IMR-90 (cell line): ENCODE measurements around the gene SOCS4. TPM values are rescaled to one million over a fixed set of nuclear protein-coding genes. Genes with fewer than 3 reads are reported as not detected.

Experiments
- ATAC-seq: fragments of 200-7000 bp; cut with Tn5 transposase; 2 replicates; pipeline ENCODE4 v1.9.1; 2020; ENCODE audit warnings: low read depth, mild to moderate bottlenecking, moderate library complexity
- BruUV-seq: library from RNA; stranded (reverse); fragments of 400-500 nt; replicated peaks from 2 replicates; lab custom pipeline; 2021; lab: Mats Ljungman, UMichigan
- CTCF ChIA-PET: fragments of 300-600 bp; formaldehyde crosslinking; extraction: SDS; loops from one replicate; lab custom pipeline; 2021; ENCODE audit warnings: antibody characterized with exemption; lab: Yijun Ruan, JAX
- POLR2A ChIA-PET: fragments of 300-600 bp; sonication (Branson Sonifier 250); formaldehyde crosslinking; loops from one replicate; lab custom pipeline; 2022; ENCODE audit warnings: antibody characterized with exemption; ENCODE audit not compliant: unreplicated experiment; lab: Charles Lee
- DNase-seq: peaks from one replicate; pipeline ENCODE4 v3.0.0; 2013
- H2AFZ ChIP-seq: replicated peaks from 2 replicates; pipeline ENCODE3; 2013; ENCODE audit warnings: low read length, mild to moderate bottlenecking; ENCODE audit not compliant: poor library complexity
- H2AK5ac ChIP-seq: 2 replicates; pipeline ENCODE4 v1.6.1; 2013; ENCODE audit warnings: low read depth, low read length, inconsistent platforms
- H2AK9ac ChIP-seq: replicated peaks from 2 replicates; pipeline ENCODE3; 2013; ENCODE audit warnings: mild to moderate bottlenecking, low read depth, low read length, moderate library complexity; ENCODE audit not compliant: poor library complexity
- H2BK120ac ChIP-seq: 2 replicates; pipeline ENCODE4 v1.6.1; 2013; ENCODE audit warnings: low read depth, low read length, inconsistent platforms
- H2BK15ac ChIP-seq: 3 replicates; pipeline ENCODE4 v1.6.1; 2013; ENCODE audit warnings: low read depth, low read length, inconsistent platforms
- H2BK20ac ChIP-seq: 2 replicates; pipeline ENCODE4 v1.6.1; 2013; ENCODE audit warnings: low read depth, mild to moderate bottlenecking, inconsistent platforms, low read length, moderate library complexity
- H2BK5ac ChIP-seq: 2 replicates; pipeline ENCODE4 v1.6.1; 2013; ENCODE audit warnings: mild to moderate bottlenecking, low read depth, low read length, inconsistent platforms; ENCODE audit not compliant: poor library complexity, severe bottlenecking
- H3K14ac ChIP-seq: replicated peaks from 2 replicates; pipeline ENCODE4 v1.6.1; 2013; ENCODE audit warnings: low read depth, low read length, inconsistent platforms
- H3K18ac ChIP-seq: 2 replicates; pipeline ENCODE4 v1.6.1; 2013; ENCODE audit warnings: low read depth, low read length, control low read depth
- H3K23ac ChIP-seq: 2 replicates; pipeline ENCODE4 v1.6.1; 2013; ENCODE audit warnings: low read depth, low read length, inconsistent platforms
- H3K27ac ChIP-seq: 2 replicates; pipeline ENCODE4 v1.5.1; 2013; ENCODE audit warnings: mild to moderate bottlenecking, control low read depth, low read length; ENCODE audit not compliant: insufficient read depth
- H3K27me3 ChIP-seq: 2 replicates; pipeline ENCODE4 v1.6.1; 2013; ENCODE audit warnings: low read length; ENCODE audit not compliant: control insufficient read depth, insufficient read depth
- H3K36me3 ChIP-seq: 2 replicates; pipeline ENCODE4 v1.6.1; 2013; ENCODE audit warnings: low read length, mixed read lengths; ENCODE audit not compliant: control insufficient read depth, insufficient read depth
- H3K4ac ChIP-seq: 2 replicates; pipeline ENCODE4 v1.6.1; 2013; ENCODE audit warnings: low read depth, low read length, inconsistent platforms
- H3K4me1 ChIP-seq: 2 replicates; pipeline ENCODE4 v1.6.1; 2013; ENCODE audit warnings: low read length, mixed read lengths; ENCODE audit not compliant: control insufficient read depth, insufficient read depth
- H3K4me2 ChIP-seq: 2 replicates; pipeline ENCODE4 v1.6.1; 2013; ENCODE audit warnings: low read depth, mild to moderate bottlenecking, control low read depth, low read length, moderate library complexity
- H3K4me3 ChIP-seq: 2 replicates; pipeline ENCODE4 v1.5.1; 2013; ENCODE audit warnings: low read depth, mild to moderate bottlenecking, control low read depth, low read length, moderate library complexity; ENCODE audit not compliant: insufficient read depth
- H3K56ac ChIP-seq: 2 replicates; pipeline ENCODE4 v1.6.1; 2013; ENCODE audit warnings: low read length, inconsistent platforms; ENCODE audit not compliant: insufficient read depth; ENCODE audit errors: extremely low read depth
- H3K79me1 ChIP-seq, 2 experiments: 2 replicates each; pipeline ENCODE4 v1.6.1; 2013; ENCODE audit warnings: low read length in 2 of 2, inconsistent platforms in 1 of 2, low read depth in 1 of 2
- H3K9ac ChIP-seq: 2 replicates; pipeline ENCODE4 v1.6.1; 2013; ENCODE audit warnings: low read depth, low read length, control low read depth
- H3K9me1 ChIP-seq: 2 replicates; pipeline ENCODE4 v1.6.1; 2013; ENCODE audit warnings: low read length, inconsistent platforms; ENCODE audit not compliant: insufficient read depth
- H3K9me3 ChIP-seq: 2 replicates; pipeline ENCODE4 v1.6.1; 2013; ENCODE audit warnings: low read length; ENCODE audit not compliant: control insufficient read depth, insufficient read depth
- H4K20me1 ChIP-seq: 2 replicates; pipeline ENCODE4 v1.6.1; 2013; ENCODE audit warnings: low read length, inconsistent platforms; ENCODE audit not compliant: insufficient read depth
- H4K5ac ChIP-seq: 2 replicates; pipeline ENCODE4 v1.6.1; 2013; ENCODE audit warnings: mild to moderate bottlenecking, low read depth, low read length, control low read depth
- H4K8ac ChIP-seq, 2 experiments: 2 replicates each; pipeline ENCODE4 v1.6.1; 2013; ENCODE audit warnings: low read depth in 2 of 2, low read length in 2 of 2, control low read depth in 1 of 2, inconsistent platforms in 1 of 2
- H4K91ac ChIP-seq: 2 replicates; pipeline ENCODE4 v1.6.1; 2013; ENCODE audit warnings: low read depth, low read length, inconsistent platforms; ENCODE audit not compliant: insufficient read depth
- BHLHE40 ChIP-seq: fragments of 150-350 bp; IDR thresholded peaks from 2 replicates; pipeline ENCODE4 v1.6.1; 2016; ENCODE audit warnings: mild to moderate bottlenecking, low read depth, low read length
- CEBPB ChIP-seq: IDR thresholded peaks from 2 replicates; pipeline ENCODE4 v1.6.1; 2012; ENCODE audit warnings: low read depth, low read length, improper control_type of control experiment
- CHD1 ChIP-seq: IDR thresholded peaks from 2 replicates; pipeline ENCODE4 v1.6.1; 2012; ENCODE audit warnings: low read depth, low read length, improper control_type of control experiment
- CTCF ChIP-seq: conservative IDR thresholded peaks from 2 replicates; pipeline ENCODE4 v1.5.1; 2012; ENCODE audit warnings: mild to moderate bottlenecking, low read depth, low read length, improper control_type of control experiment
- ELK1 ChIP-seq: fragments of 150-350 bp; IDR thresholded peaks from 2 replicates; pipeline ENCODE4 v1.6.1; 2016; ENCODE audit warnings: low read depth, mild to moderate bottlenecking, low read length, moderate library complexity, borderline replicate concordance
- FOS ChIP-seq: fragments of 150-350 bp; IDR thresholded peaks from 2 replicates; pipeline ENCODE4 v1.6.1; 2016; ENCODE audit warnings: low read depth, low read length
- MAFK ChIP-seq: IDR thresholded peaks from 2 replicates; pipeline ENCODE4 v1.6.1; 2012; ENCODE audit warnings: low read depth, low read length, improper control_type of control experiment
- MAZ ChIP-seq: IDR thresholded peaks from 2 replicates; pipeline ENCODE4 v1.6.1; 2012; ENCODE audit warnings: low read depth, mild to moderate bottlenecking, low read length, improper control_type of control experiment, moderate library complexity, borderline replicate concordance
- MXI1 ChIP-seq: IDR thresholded peaks from 2 replicates; pipeline ENCODE4 v1.6.1; 2012; ENCODE audit warnings: low read depth, mild to moderate bottlenecking, low read length, moderate library complexity, borderline replicate concordance
- NFE2L2 ChIP-seq: fragments of 150-350 bp; IDR thresholded peaks from 2 replicates; pipeline ENCODE4 v1.6.1; 2016; ENCODE audit warnings: low read depth, mild to moderate bottlenecking, low read length
- POLR2A ChIP-seq: IDR thresholded peaks from 2 replicates; pipeline ENCODE4 v1.6.1; 2012; ENCODE audit warnings: mild to moderate bottlenecking, low read depth, low read length
- RAD21 ChIP-seq: IDR thresholded peaks from 2 replicates; pipeline ENCODE4 v1.6.1; 2012; ENCODE audit warnings: low read length, improper control_type of control experiment
- RCOR1 ChIP-seq: IDR thresholded peaks from 2 replicates; pipeline ENCODE4 v1.6.1; 2012; ENCODE audit warnings: mild to moderate bottlenecking, low read length, improper control_type of control experiment; ENCODE audit not compliant: insufficient replicate concordance
- RFX5 ChIP-seq: IDR thresholded peaks from 2 replicates; pipeline ENCODE4 v1.8.0; 2012; ENCODE audit warnings: low read depth, mild to moderate bottlenecking, low read length, moderate library complexity
- SMC3 ChIP-seq: fragments of 150-350 bp; IDR thresholded peaks from 2 replicates; pipeline ENCODE4 v1.6.1; 2016; ENCODE audit warnings: low read depth, mild to moderate bottlenecking, antibody characterized with exemption, low read length, moderate library complexity
- USF2 ChIP-seq: fragments of 150-350 bp; IDR thresholded peaks from 2 replicates; pipeline ENCODE4 v1.6.1; 2017; ENCODE audit warnings: mild to moderate bottlenecking, antibody characterized with exemption, low read length, low read depth
- WGBS, 2 experiments: methylation state at CpG; one replicate each; pipeline versions ENCODE4 v1.1.5 to v1.1.7; 2013; ENCODE audit warnings: missing lambda C conversion rate in 2 of 2; ENCODE audit not compliant: insufficient read length in 1 of 2; ENCODE audit errors: extremely low coverage in 2 of 2; 5-methylcytosine and 5-hydroxymethylcytosine counted together
- dilution Hi-C: fragments of 300-500 bp; cut with HindIII; formaldehyde crosslinking; loops from one replicate; pipeline ENCODE4 v1.14.3; 2018; ENCODE audit warnings: low sequenced_read_pairs; ENCODE audit not compliant: unreplicated experiment
- in situ Hi-C: fragments of 300-500 bp; cut with MboI; formaldehyde crosslinking; loops from 3 replicates; pipeline ENCODE4 v1.14.3; 2019; ENCODE audit warnings: low sequenced_read_pairs, inconsistent platforms, mixed read lengths
- intact Hi-C: fragments of 100-400 bp; cut with micrococcal nuclease; formaldehyde crosslinking; loops from 2 replicates; pipeline ENCODE4 v1.10.0; 2022
- polyA plus RNA-seq, 3 experiments: library from polyadenylated mRNA; depleted of rRNA; stranded (reverse); fragments of >200 nt; gene quantifications; 2 replicates each; pipeline ENCODE4 v1.2.3, GENCODE V29; 2012; ENCODE audit warnings: low replicate concordance in 1 of 3
- total RNA-seq: library from RNA; depleted of rRNA; stranded (reverse); fragments of >200 nt; gene quantifications from 2 replicates; pipeline ENCODE4 v1.2.3, GENCODE V29; 2012

SOCS4 gene
- total and polyA plus RNA-seq, 2 of the 4 experiments (the other 2 are of a cell fraction), result 4.6 to 12.7 TPM

- no peak overlapping the region for H3K4ac ChIP-seq
- no peak overlapping the region for H2BK20ac ChIP-seq
- DNase-seq, result no peak
- H3K4me3 ChIP-seq, result no peak overlapping the region
- no peak overlapping the region for H2AK9ac ChIP-seq
- H3K9me1 ChIP-seq, result no peaks in the 10 kb centered on the region; the same call in 1 of the 2 replicates
- no peak overlapping the region for H2BK15ac ChIP-seq
- no peaks in the 10 kb centered on the region for H3K27me3 ChIP-seq
- no peak overlapping the region for H3K56ac ChIP-seq
- no peak overlapping the region for H3K23ac ChIP-seq
- H2AFZ ChIP-seq, result no peak overlapping the region
- no peak for TF ChIP-seq RFX5
- TF ChIP-seq CHD1, result no peak
- TF ChIP-seq RAD21, result no peak
- no peak for TF ChIP-seq RCOR1
- no peak for TF ChIP-seq NFE2L2
- TF ChIP-seq POLR2A, result no peak
- no peak for TF ChIP-seq CEBPB
- TF ChIP-seq BHLHE40, result no peak
- no peak for TF ChIP-seq FOS
- TF ChIP-seq MAFK, result no peak
- no peak for TF ChIP-seq MXI1
- no peak for TF ChIP-seq CTCF
- no peak for TF ChIP-seq SMC3
- no peak for TF ChIP-seq ELK1
- no peak for TF ChIP-seq USF2
- TF ChIP-seq MAZ, result no peak
- POLR2A ChIA-PET, result interaction anchor here (0.6 to 0.9 kb wide), 2 partner anchors 12 to 120 kb away, joined by 3 to 19 read pairs; partner anchors contain the start of gene WDHD1
- H4K20me1 ChIP-seq, result no peaks in the 10 kb centered on the region
- BruUV-seq, result no TSS peak
- in situ Hi-C loops, result no loop called here
- CTCF ChIA-PET, result interaction anchor here (0.6 kb wide), 1 partner anchor 313 kb away, joined by 4 read pairs; no protein-coding TSS in a partner anchor
- H3K9ac ChIP-seq, result no peak overlapping the region
- H3K27ac ChIP-seq, result no peak overlapping the region
- no peak overlapping the region for H4K5ac ChIP-seq
- no CpG with 5 or more reads among the region's 2 CpGs for WGBS, 2 experiments
- dilution Hi-C loops, result no loop called here
- no peak overlapping the region for H4K91ac ChIP-seq
- no peak overlapping the region for H2BK120ac ChIP-seq
- H3K4me1 ChIP-seq, result peaks cover 3% of the 10 kb centered on the region; the same call in 1 of the 2 replicates
- peaks cover 2% of the 10 kb centered on the region; the same call in 1 of the 2 replicates for H3K36me3 ChIP-seq
- ATAC-seq, result no peak
- intact Hi-C loops, result no loop called here
- H3K4me2 ChIP-seq, result no peak overlapping the region
- no peak overlapping the region for H2AK5ac ChIP-seq
- H2BK5ac ChIP-seq, result no peak overlapping the region
- no peak overlapping the region for H3K14ac ChIP-seq
- no peak overlapping the region for H3K18ac ChIP-seq
- no peaks in the 10 kb centered on the region for H3K9me3 ChIP-seq
- H4K8ac ChIP-seq, result no peak overlapping the region
- H3K79me1 ChIP-seq, result peaks cover 12 to 40% of the 10 kb centered on the region in 2 experiments
Observed at GRCh38 chr14:55015006-55015405, 12.0 kb upstream of the SOCS4 start.
